Measurements from ENCODE around the gene PDE6B. TPM values are rescaled to one million over a fixed set of nuclear protein-coding genes. Genes with fewer than 3 reads are reported as not detected.
"Not testable (repeated sequence)": the region's sequence is repeated elsewhere in the genome, so short reads cannot be mapped to it uniquely, and the experiment has no call there.

Gene PDE6B
- total RNA-seq, 1 donor from 2014 or later, result 3.2 TPM

DNA sequence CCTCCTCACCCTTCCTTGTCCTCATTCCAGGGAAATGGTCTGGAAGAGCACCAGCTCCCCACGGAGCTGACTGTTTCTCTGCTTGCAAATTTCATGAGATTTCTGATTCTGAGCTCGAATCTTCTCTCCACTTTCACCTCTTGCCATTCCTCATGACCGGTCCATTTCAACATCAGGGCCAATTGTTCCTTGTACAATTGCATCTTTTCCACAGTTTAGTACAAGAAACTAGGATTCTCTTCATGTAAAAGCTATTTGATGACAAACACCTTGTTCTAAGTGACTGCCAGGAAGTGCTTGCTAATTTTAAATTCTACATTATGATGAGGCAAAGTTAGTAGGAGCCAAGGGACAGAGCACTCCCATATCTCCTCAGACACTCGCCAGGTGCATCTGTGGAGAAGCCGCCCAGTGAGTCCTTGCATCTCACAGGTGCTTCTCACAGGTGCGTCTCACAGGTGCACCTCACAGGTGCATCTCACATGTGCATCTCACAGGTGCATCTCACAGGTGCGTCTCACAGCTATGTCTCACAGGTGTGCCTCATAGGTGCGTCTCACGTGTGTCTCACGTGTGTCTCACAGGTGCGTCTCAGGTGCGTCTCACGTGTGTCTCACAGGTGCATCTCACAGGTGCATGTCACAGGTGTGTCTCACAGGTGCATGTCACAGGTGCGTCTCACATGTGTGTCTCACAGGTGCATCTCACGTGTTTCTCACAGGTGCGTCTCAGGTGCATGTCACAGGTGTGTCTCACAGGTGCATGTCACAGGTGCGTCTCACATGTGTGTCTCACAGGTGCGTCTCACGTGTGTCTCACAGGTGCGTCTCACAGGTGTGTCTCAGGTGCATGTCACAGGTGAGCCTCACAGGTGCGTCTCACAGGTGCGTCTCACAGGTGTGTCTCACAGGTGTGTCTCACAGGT, 3.0 kb upstream of the PDE6B start:
- DNase-seq (ENCODE audit: low read depth in 2 of 2), result no peak

GRCh38 chr4:622996-623913, 2.1 kb upstream of the PDE6B start:
- DNase-seq (ENCODE audit: low read depth in 2 of 2), result no peak

DNA sequence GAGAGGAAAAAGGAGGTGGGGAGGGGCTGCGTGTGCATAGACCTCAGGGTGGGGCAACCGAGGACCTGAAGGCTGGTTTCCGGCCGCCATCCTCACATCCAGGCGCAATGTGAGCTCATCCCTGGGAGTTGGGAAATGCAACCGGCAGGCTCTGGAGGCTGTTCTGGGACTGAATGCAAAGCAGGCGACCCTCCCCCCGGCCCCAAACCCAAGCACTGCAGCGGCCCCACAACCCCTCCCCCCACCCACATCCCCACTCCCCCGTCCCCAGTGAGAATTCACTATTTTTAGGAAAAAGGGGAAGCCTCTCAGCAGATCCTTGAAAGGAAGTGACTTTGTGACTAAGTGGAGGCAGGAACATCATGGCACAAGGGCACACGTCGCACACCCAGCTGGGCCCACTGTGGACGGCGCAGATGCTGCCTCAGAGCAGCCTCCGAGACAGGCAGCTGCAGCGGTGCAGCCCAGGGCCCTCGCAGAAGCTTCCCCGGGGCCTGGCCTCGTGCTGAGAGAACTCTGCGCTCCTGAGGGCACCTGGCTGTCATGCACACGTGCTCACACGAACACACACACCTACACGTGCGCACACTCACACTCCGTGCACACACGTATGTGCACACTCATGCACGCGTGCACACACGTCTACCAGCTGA, 1.3 kb upstream of the PDE6B start:
- no peak for DNase-seq (ENCODE audit: low read depth in 2 of 2)

- no peak for DNase-seq (ENCODE audit: low read depth in 2 of 2)
Measured at GRCh38 chr4:625631-626161, 323 bp downstream of the PDE6B start.

GRCh38 chr4:626201-627091, 1.1 kb downstream of the PDE6B start:
- no peak for DNase-seq (ENCODE audit: low read depth in 2 of 2)

- DNase-seq (ENCODE audit: low read depth in 2 of 2), result no peak
Measured at GRCh38 chr4:627347-628125, 2.2 kb downstream of the PDE6B start.

GRCh38 chr4:628311-628741, 3.0 kb downstream of the PDE6B start:
- no peak for DNase-seq (ENCODE audit: low read depth in 2 of 2)

GRCh38 chr4:628821-629635, 3.7 kb downstream of the PDE6B start:
- DNase-seq (ENCODE audit: low read depth in 2 of 2), result no peak

DNA sequence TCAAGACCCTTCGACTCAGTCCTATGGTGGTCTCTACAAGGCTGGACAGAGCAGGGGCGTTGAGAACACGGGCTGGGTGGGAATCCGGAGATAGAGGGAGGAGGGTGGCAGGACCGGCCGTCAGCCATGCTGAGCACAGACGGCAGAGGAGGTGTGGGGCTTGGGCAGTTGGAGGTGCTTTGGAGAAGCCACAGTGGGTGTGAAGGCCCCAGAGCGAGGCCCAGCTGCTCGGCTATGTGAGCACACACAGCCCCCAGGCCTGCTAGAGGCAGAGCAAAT, 4.2 kb downstream of the PDE6B start:
- DNase-seq (ENCODE audit: low read depth in 2 of 2), result no peak

DNA sequence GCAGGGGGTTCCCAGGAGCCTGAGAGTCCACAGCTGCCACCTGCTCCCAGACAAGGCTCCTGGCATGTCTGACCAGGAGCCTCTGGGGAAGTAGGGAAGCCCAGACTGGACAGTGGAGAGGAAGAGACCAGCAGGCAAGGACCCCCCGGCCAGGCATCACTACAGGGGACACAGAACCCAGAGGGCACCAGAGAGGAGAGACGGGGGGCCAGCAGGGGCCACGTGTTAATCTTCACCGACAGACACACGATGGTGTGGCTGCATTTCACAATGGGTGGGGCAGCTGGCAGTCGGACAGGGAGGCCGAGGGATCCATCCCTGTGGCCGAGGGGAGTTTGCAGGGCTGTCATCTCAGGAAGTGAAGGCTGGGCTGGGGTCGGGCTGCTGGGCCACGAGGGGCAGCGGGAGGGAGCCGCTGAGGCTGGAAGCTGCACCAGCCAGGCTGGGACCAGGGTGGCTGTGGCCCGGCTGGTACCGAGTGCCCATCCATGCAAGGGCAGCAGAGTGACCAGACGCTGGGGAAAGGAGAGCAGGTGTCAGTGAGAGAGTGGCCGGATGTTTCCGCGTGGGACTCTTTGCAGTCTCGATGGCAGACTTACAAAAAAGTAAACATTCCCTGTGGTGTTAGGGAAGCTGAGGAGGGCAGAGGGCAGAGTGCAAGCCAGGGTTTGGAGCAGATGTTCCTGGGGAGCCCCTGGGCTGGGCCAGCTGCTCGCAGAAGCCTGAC, 4.7 kb downstream of the PDE6B start:
- DNase-seq (ENCODE audit: low read depth in 2 of 2), result no peak

DNA sequence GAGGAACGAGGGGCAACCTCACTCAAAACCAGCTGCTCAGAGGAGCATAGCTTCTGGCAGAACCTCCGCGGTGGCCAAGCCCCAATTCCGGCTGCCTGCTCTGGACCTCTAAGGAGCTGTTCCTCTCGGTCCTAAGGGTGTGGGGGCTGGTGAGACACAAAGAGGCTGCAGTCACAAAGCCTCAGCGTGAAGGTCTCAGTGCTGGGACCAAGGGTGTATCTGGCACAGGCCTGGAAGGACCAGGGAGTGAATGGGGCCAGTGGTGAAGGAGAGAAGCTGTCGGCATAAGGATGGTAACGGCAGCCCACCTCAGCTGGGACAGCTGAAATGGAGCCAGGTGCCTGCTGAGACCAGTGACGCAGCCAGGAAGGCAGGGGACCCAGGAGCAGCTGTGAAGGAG, 5.3 kb downstream of the PDE6B start:
- DNase-seq (ENCODE audit: low read depth in 2 of 2), result no peak

GRCh38 chr4:632196-632790, 6.9 kb downstream of the PDE6B start:
- DNase-seq (ENCODE audit: low read depth in 2 of 2), result no peak

DNA sequence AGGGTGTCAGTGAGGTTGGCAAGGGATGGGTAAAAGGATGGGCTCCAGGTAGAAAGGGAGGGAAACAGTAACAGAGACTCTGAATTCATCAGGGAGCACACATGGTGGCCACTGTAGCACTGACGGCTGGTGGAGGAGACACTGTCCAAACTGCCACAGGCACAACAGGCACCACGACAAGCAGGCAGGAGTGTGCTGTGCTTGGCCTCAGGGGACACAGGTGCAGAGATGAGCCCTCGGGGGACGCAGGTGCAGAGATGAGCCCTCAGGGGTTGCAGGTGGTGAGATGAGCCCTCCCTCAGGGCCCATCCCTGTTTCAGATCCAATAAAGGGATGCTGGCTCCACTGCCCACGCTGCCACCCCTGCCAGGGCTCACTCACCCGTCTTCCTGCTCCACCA, 7.6 kb downstream of the PDE6B start:
- no peak for DNase-seq (ENCODE audit: low read depth in 2 of 2)

GRCh38 chr4:633406-633805, 8.0 kb downstream of the PDE6B start:
- no peak for DNase-seq (ENCODE audit: low read depth in 2 of 2)

DNA sequence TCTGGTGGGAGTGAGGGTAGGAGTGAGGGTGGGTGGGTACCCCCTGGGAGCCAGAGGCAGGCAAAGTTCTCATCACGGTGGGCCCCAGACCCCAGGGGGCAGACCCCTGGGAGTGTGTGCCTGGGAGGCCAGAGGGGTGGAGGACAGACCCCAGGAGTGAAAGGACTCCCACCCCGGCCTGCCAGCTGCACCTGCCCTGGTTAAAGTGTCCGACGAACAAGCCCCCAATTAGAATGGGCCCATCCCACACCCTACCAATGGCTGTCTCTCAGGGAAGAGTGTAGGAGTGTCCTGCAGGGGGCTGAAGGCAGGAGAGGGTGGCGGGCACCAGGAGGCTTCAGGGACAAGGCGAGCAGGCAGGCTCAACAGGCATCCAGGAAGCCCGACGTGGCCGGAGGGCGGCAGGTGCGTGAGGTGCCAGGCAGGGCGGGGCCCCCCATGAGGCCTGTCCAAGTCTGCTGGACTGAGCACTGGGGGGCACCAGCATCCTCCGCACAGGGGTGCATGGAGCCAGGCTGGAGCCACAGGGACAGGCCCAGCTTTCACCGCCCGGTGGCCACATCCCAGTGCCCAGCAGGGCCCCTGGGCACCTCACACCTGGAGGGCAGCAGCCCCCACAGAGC, 8.7 kb downstream of the PDE6B start:
- no peak for DNase-seq (ENCODE audit: low read depth in 2 of 2)

DNA sequence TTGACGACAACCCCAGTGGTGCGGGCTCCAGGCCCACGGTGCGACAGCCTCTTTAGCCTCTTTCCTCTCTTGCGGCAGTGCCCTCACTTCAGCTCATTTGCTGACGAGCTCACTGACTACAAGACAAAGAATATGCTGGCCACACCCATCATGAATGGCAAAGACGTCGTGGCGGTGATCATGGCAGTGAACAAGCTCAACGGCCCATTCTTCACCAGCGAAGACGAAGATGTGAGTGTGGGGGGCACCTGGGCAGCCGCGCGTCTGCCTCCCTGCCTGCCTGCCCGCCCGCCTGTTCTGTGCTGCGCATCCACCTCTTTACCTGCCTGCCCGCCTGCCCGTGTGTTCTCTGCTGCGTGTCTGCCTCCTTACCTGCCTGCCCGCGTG, 9.2 kb downstream of the PDE6B start:
- no peak for DNase-seq (ENCODE audit: low read depth in 2 of 2)

DNA sequence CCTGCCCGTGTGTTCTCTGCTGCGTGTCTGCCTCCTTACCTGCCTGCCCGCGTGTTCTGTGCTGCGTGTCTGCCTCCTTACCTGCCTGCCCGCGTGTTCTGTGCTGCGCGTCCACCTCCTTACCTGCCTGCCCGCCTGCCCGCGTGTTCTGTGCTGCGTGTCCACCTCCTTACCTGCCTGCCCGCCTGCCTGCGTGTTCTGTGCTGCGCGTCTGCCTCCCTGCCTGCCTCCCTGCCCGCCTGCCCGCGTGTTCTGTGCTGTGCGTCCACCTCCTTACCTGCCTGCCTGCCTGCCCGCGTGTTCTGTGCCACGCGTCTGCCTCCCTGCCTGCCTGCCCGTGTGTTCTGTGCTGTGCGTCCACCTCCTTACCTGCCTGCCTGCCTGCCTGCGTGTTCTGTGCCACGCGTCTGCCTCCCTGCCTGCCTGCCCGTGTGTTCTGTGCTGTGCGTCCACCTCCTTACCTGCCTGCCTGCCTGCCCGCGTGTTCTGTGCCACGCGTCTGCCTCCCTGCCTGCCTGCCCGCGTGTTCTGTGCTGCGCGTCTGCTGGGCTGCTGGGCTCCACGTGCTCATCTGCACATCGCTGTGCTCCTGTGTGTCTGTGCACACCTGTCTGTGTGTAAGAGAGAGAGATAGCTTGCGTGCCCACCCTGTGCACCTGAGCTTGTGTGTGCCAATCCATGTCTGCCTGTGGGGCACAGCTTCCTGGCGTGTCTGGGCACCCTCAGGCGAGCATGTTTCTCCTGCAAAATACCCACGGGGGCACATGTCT, 9.9 kb downstream of the PDE6B start:
- DNase-seq (ENCODE audit: low read depth in 2 of 2), result not testable (repeated sequence)
